Activated CD8-positive, alpha-beta memory T cell treated with anti-CD3 and anti-CD28 coated beads, Interleukin-2, amount 10 ng/mL, durations not matched to agents 7 days and 5 days (primary cell): ENCODE data around the gene SNX33. TPM values are rescaled to one million over a fixed set of nuclear protein-coding genes. Genes with fewer than 3 reads are reported as not detected.
A peak's percentile ranks its signal among the peaks of the same experiment; 100 is the strongest.

Experiments used
- ATAC-seq: fragments of 150-1000 bp; cut with Tn5 transposase; one replicate; pipeline ENCODE4 v1.10.0; 2021; ENCODE audit warnings: moderate library complexity
- CTCF ChIA-PET: fragments of 350-600 bp; sonication (Branson Sonifier 250); formaldehyde crosslinking; loops from one replicate; lab custom pipeline; 2021; ENCODE audit warnings: antibody characterized with exemption; lab: Charles Lee
- DNase-seq: peaks from one replicate; pipeline ENCODE4 v3.0.0-alpha.2; 2020
- H3K27ac Mint-ChIP-seq: one replicate; pipeline ENCODE4 v1.8.0; 2021; ENCODE audit warnings: mild to moderate bottlenecking, mixed read lengths
- H3K27me3 Mint-ChIP-seq: one replicate; pipeline ENCODE4 v1.8.0; 2021; ENCODE audit warnings: mixed read lengths
- H3K36me3 Mint-ChIP-seq: one replicate; pipeline ENCODE4 v1.8.0; 2021; ENCODE audit warnings: mild to moderate bottlenecking, mixed read lengths
- H3K4me1 Mint-ChIP-seq: one replicate; pipeline ENCODE4 v1.8.0; 2021; ENCODE audit warnings: mixed read lengths
- H3K4me3 Mint-ChIP-seq: one replicate; pipeline ENCODE4 v1.8.0; 2021; ENCODE audit warnings: mild to moderate bottlenecking, moderate library complexity, mixed read lengths
- H3K9me3 Mint-ChIP-seq: one replicate; pipeline ENCODE4 v1.8.0; 2022; ENCODE audit warnings: low read depth, mixed read lengths
- total RNA-seq, 2 experiments: library from RNA; stranded (reverse); gene quantifications; one replicate each; pipeline ENCODE4 v1.2.3, GENCODE V29; 2021

SNX33 gene
- total RNA-seq, 2 experiments from 2014 or later, result 1.4 to 3.5 TPM

- no peaks in the 10 kb centered on the region for H3K36me3 Mint-ChIP-seq
- H3K27me3 Mint-ChIP-seq, result peaks cover 19% of the 10 kb centered on the region
- CTCF ChIA-PET, result interaction anchor here (0.9 to 2.6 kb wide), 13 partner anchors 9 to 279 kb away, joined by 3 to 14 read pairs (median 6); partner anchors contain the start of gene MAN2C1
- DNase-seq, result no peak
- no peaks in the 10 kb centered on the region for H3K9me3 Mint-ChIP-seq
- no peak for ATAC-seq
- peaks cover 28% of the 10 kb centered on the region for H3K4me1 Mint-ChIP-seq
- H3K27ac Mint-ChIP-seq, result no peak overlapping the region
- peak overlapping the region; percentile 76 for H3K4me3 Mint-ChIP-seq
These were observed 758 bp upstream of the SNX33 start for GRCh38 chr15:75646944-75647364.

- Mint-ChIP-seq H3K9me3 (no peaks in the 10 kb centered on the region), H3K4me3 (peak overlapping the region; percentile 76), H3K27ac (no peak overlapping the region), H3K4me1 (peaks cover 26% of the 10 kb centered on the region), H3K36me3 (no peaks in the 10 kb centered on the region), H3K27me3 (peaks cover 19% of the 10 kb centered on the region)
- CTCF ChIA-PET, result interaction anchor here (0.7 to 2.6 kb wide), 12 partner anchors 10 to 282 kb away, joined by 3 to 14 read pairs (median 5); partner anchors contain the start of gene MAN2C1
- DNase-seq (no peak), ATAC-seq (no peak)
These were observed 666 bp downstream of the SNX33 start for GRCh38 chr15:75648156-75649000.

- H3K4me3 Mint-ChIP-seq, result peak overlapping the region; percentile 76
- peaks cover 19% of the 10 kb centered on the region for H3K27me3 Mint-ChIP-seq
- no peak for DNase-seq
- H3K4me1 Mint-ChIP-seq, result peaks cover 26% of the 10 kb centered on the region
- no peak overlapping the region for H3K27ac Mint-ChIP-seq
- H3K9me3 Mint-ChIP-seq, result no peaks in the 10 kb centered on the region
- CTCF ChIA-PET, result interaction anchor here (0.5 kb wide), 1 partner anchor 8 kb away, joined by 3 read pairs; no protein-coding TSS in a partner anchor
- no peaks in the 10 kb centered on the region for H3K36me3 Mint-ChIP-seq
- no peak for ATAC-seq
These were observed 1.5 kb downstream of the SNX33 start for GRCh38 chr15:75649045-75649761.

- peaks cover 19% of the 10 kb centered on the region for H3K27me3 Mint-ChIP-seq
- H3K9me3 Mint-ChIP-seq, result no peaks in the 10 kb centered on the region
- no peaks in the 10 kb centered on the region for H3K36me3 Mint-ChIP-seq
- CTCF ChIA-PET, result interaction anchor here (0.5 kb wide), 1 partner anchor 9 kb away, joined by 3 read pairs; no protein-coding TSS in a partner anchor
- DNase-seq (no peak), ATAC-seq (no peak)
- H3K27ac Mint-ChIP-seq, result no peak overlapping the region
- H3K4me3 Mint-ChIP-seq, result no peak overlapping the region
- peaks cover 26% of the 10 kb centered on the region for H3K4me1 Mint-ChIP-seq
These were observed 2.1 kb downstream of the SNX33 start for GRCh38 chr15:75649848-75650247.

GRCh38 chr15:75650908-75651809, 3.4 kb downstream of the SNX33 start:
- peak overlapping the region; percentile 74 for H3K27ac Mint-ChIP-seq
- H3K27me3 Mint-ChIP-seq, result peaks cover 17% of the 10 kb centered on the region
- DNase-seq, result peak; percentile 52
- CTCF ChIA-PET, result interaction anchor here (0.6 to 2.0 kb wide), 6 partner anchors 10 to 316 kb away, joined by 3 to 19 read pairs (median 4); partner anchors contain the start of genes COMMD4 and IMP3
- ATAC-seq, result peak; percentile 21
- no peaks in the 10 kb centered on the region for H3K9me3 Mint-ChIP-seq
- peaks cover 26% of the 10 kb centered on the region for H3K4me1 Mint-ChIP-seq
- H3K36me3 Mint-ChIP-seq, result no peaks in the 10 kb centered on the region
- H3K4me3 Mint-ChIP-seq, result no peak overlapping the region

- H3K36me3 Mint-ChIP-seq, result no peaks in the 10 kb centered on the region
- no peak for DNase-seq
- ATAC-seq, result no peak
- peaks cover 21% of the 10 kb centered on the region for H3K4me1 Mint-ChIP-seq
- H3K27ac Mint-ChIP-seq, result peak overlapping the region; percentile 74
- no peaks in the 10 kb centered on the region for H3K9me3 Mint-ChIP-seq
- CTCF ChIA-PET, result interaction anchor here (1.1 to 2.0 kb wide), 6 partner anchors 11 to 317 kb away, joined by 3 to 19 read pairs (median 4); partner anchors contain the start of genes COMMD4 and IMP3
- no peak overlapping the region for H3K4me3 Mint-ChIP-seq
- H3K27me3 Mint-ChIP-seq, result peaks cover 9% of the 10 kb centered on the region
These were observed 4.3 kb downstream of the SNX33 start for GRCh38 chr15:75651810-75652543.

GRCh38 chr15:75653347-75653913, 5.7 kb downstream of the SNX33 start:
- DNase-seq (no peak), ATAC-seq (no peak)
- H3K27me3 Mint-ChIP-seq, result peaks cover 7% of the 10 kb centered on the region
- CTCF ChIA-PET, result interaction anchor here (1.2 kb wide), 1 partner anchor 12 kb away, joined by 3 read pairs; no protein-coding TSS in a partner anchor
- peaks cover 16% of the 10 kb centered on the region for H3K4me1 Mint-ChIP-seq
- H3K9me3 Mint-ChIP-seq, result no peaks in the 10 kb centered on the region
- H3K36me3 Mint-ChIP-seq, result no peaks in the 10 kb centered on the region
- H3K27ac Mint-ChIP-seq, result no peak overlapping the region
- no peak overlapping the region for H3K4me3 Mint-ChIP-seq

GRCh38 chr15:75654201-75654907, 6.6 kb downstream of the SNX33 start:
- no peak for DNase-seq
- Mint-ChIP-seq H3K4me1 (peaks cover 16% of the 10 kb centered on the region), H3K9me3 (no peaks in the 10 kb centered on the region), H3K4me3 (no peak overlapping the region), H3K27ac (no peak overlapping the region), H3K27me3 (no peaks in the 10 kb centered on the region), H3K36me3 (no peaks in the 10 kb centered on the region)
- CTCF ChIA-PET, result interaction anchor here (1.2 kb wide), 1 partner anchor 13 kb away, joined by 3 read pairs; no protein-coding TSS in a partner anchor
- no peak for ATAC-seq

- no peak overlapping the region for H3K27ac Mint-ChIP-seq
- no peaks in the 10 kb centered on the region for H3K36me3 Mint-ChIP-seq
- no peak for ATAC-seq
- no peaks in the 10 kb centered on the region for H3K27me3 Mint-ChIP-seq
- peaks cover 11% of the 10 kb centered on the region for H3K4me1 Mint-ChIP-seq
- DNase-seq, result no peak
- H3K9me3 Mint-ChIP-seq, result no peaks in the 10 kb centered on the region
- no peak overlapping the region for H3K4me3 Mint-ChIP-seq
- CTCF ChIA-PET, result no interaction called here
These were observed 8.2 kb downstream of the SNX33 start for GRCh38 chr15:75655931-75656330.

- ATAC-seq (no peak), DNase-seq (no peak)
- H3K27ac Mint-ChIP-seq, result no peak overlapping the region
- H3K9me3 Mint-ChIP-seq, result no peaks in the 10 kb centered on the region
- no peaks in the 10 kb centered on the region for H3K36me3 Mint-ChIP-seq
- CTCF ChIA-PET, result no interaction called here
- H3K27me3 Mint-ChIP-seq, result no peaks in the 10 kb centered on the region
- peaks cover 7% of the 10 kb centered on the region for H3K4me1 Mint-ChIP-seq
- H3K4me3 Mint-ChIP-seq, result no peak overlapping the region
These were observed 8.6 kb downstream of the SNX33 start for GRCh38 chr15:75656331-75656730.

- no peak overlapping the region for H3K27ac Mint-ChIP-seq
- no peak overlapping the region for H3K4me3 Mint-ChIP-seq
- CTCF ChIA-PET, result no interaction called here
- peaks cover 2% of the 10 kb centered on the region for H3K4me1 Mint-ChIP-seq
- DNase-seq (no peak), ATAC-seq (no peak)
- no peaks in the 10 kb centered on the region for H3K36me3 Mint-ChIP-seq
- H3K27me3 Mint-ChIP-seq, result no peaks in the 10 kb centered on the region
- H3K9me3 Mint-ChIP-seq, result no peaks in the 10 kb centered on the region
These were observed 9.1 kb downstream of the SNX33 start for GRCh38 chr15:75656813-75657212.
